ENCODE measurements around the gene RBBP8NL.

Gene RBBP8NL

DNA sequence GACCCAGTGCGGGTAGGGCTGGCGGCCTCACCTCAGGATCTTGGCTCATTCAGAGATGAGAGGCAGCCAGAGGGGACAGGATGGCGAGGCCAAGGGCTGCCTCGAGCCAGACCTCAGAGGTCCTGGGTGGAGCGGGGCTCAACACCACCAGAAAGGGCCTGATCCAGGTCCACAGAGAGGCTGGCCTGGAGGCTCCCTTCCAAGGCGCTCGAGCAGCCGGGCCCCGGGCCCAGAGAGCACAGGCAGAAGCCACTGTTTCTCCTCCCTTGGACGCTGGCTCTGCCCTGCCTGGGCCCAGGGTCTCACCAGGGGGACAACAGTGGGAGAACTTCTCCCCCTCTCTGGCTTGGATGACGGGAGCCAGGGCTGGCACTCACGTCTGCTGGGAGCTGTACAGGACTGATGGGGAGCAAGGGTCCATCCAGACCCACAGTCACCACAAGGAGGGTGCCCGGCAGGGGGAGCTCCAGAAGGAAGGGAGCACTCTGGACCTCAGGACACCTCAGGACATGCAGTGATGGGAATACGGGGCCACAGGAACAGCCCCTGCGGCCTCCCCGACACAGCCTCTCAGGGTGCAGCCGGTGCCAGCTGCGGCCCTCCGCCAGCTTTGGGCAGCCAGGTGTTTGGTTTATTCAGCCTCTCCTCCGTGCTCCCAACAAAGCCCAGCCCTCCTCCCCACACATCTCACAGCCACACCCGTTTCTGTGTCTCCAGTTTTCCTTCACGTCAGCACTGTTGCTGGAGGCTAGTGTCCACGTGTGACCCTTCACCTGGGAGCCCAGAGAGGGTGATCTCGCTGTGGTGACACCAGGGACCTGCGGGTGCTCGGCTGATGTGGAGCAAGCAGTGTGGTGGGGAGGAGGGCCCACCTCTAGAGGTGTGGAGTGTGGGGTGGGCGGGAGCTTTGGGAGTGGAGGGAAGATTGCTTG lies 31.8 kb downstream of the RBBP8NL start:
- H3K27me3 ChIP-seq (ENCODE audit: control insufficient read depth, insufficient read depth, low read length), result no peaks in the 10 kb centered on the region
- no peaks in the 10 kb centered on the region for H3K4me1 ChIP-seq (ENCODE audit: control insufficient read depth, insufficient read depth, low read length)
- H3K4me3 ChIP-seq (ENCODE audit: low read length), result no peak overlapping the region
- H3K36me3 ChIP-seq (ENCODE audit: control insufficient read depth, insufficient read depth, low read length), result no peaks in the 10 kb centered on the region
- H3K9ac ChIP-seq (ENCODE audit: low read length), result no peak overlapping the region
- H3K9me3 ChIP-seq (ENCODE audit: control insufficient read depth, low read length), result no peaks in the 10 kb centered on the region

DNA sequence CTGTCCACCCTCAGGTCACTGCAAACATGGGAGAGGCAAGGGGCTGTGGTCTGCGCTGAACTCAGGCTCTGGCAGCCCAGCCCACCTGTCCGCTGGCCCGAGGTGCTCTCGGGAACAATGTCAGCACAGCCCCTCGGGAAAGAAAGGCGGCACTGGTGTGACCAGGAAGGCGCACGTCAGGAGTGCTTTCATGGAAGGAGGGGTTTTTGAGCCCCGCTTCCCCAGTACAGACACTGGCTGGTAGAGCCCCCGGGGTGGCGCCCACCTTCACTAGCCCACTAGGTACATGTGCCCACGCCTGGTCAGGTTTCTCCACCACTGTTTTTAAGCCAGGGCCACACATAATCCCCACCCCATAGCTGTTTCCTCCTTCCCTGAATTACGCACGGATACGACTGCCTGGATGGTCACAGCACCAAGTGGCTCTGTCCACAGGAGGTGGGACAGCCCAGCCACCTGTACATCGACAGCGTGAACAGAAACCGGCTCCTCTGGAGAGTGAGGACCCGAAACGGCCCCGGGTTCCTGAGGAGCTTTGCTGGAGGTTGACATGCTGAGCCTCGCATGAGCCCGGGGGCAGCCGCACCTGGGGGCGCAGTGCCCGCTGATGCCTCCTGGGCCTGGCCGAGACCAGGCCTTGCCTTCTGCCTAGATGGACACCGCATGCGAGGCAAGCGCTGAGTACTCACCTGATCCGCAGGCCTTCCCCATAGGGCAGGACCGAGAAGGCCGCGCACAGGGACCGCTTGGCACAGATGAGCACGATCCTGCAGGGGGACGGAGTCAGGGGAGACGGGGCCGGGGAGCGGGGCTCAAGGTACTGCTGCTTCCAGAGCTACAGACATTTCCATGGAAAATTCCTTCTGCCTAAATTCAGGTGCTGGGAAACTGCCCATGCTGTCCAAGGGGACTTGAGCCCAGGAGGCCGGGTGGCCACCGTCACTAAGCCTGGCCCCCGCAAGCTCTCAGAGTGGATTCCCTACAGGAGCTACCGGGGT lies 32.8 kb downstream of the RBBP8NL start:
- Histone ChIP-seq H3K4me3 (ENCODE audit: low read length) (no peak overlapping the region), H3K9me3 (ENCODE audit: control insufficient read depth, low read length) (no peaks in the 10 kb centered on the region), H3K4me1 (ENCODE audit: control insufficient read depth, insufficient read depth, low read length) (no peaks in the 10 kb centered on the region), H3K9ac (ENCODE audit: low read length) (no peak overlapping the region), H3K36me3 (ENCODE audit: control insufficient read depth, insufficient read depth, low read length) (peaks cover 4% of the 10 kb centered on the region), H3K27me3 (ENCODE audit: control insufficient read depth, insufficient read depth, low read length) (no peaks in the 10 kb centered on the region)

DNA sequence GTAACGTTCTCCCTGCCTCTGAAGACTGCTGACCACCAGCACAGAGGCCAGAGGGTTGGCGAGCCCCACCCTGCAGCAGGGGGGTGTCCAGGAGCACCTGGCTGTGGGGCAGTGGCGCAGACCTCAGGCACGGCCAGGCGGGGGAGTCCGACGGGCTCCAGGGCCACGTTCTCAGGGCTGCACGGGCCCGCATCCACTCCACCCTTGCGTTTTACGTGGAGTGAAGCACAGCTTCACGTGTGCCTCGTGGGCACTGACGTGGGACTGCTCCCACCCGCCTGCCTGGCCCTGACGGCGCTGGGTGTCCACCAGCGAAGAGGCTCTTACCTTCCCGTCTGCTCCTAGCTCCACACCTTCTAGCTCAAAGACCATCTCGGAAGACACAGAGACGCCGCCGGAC lies 33.5 kb downstream of the RBBP8NL start:
- Histone ChIP-seq H3K4me1 (ENCODE audit: control insufficient read depth, insufficient read depth, low read length) (no peaks in the 10 kb centered on the region), H3K27me3 (ENCODE audit: control insufficient read depth, insufficient read depth, low read length) (no peaks in the 10 kb centered on the region), H3K4me3 (ENCODE audit: low read length) (no peak overlapping the region), H3K36me3 (ENCODE audit: control insufficient read depth, insufficient read depth, low read length) (peaks cover 8% of the 10 kb centered on the region), H3K9ac (ENCODE audit: low read length) (no peak overlapping the region), H3K9me3 (ENCODE audit: control insufficient read depth, low read length) (no peaks in the 10 kb centered on the region)

DNA sequence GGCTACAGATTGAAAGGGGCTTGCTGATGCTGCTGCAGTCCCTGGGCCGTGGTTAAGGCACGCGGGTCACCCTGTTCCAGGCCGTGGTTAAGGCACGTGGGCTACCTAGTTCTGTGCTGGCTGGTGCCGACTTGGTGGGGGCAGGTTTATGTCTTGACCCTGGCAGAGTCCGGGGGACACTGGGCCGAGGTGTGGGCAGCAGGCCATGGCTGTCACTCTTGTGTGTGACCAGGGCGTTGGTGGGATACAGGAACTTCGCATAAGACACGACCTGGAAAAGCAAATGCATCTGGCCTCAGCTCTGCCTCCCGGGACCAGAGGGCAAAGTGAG lies 34.0 kb downstream of the RBBP8NL start:
- no peaks in the 10 kb centered on the region for H3K9me3 ChIP-seq (ENCODE audit: control insufficient read depth, low read length)
- peaks cover under 1% of the 10 kb centered on the region for H3K4me1 ChIP-seq (ENCODE audit: control insufficient read depth, insufficient read depth, low read length)
- H3K27me3 ChIP-seq (ENCODE audit: control insufficient read depth, insufficient read depth, low read length), result no peaks in the 10 kb centered on the region
- H3K36me3 ChIP-seq (ENCODE audit: control insufficient read depth, insufficient read depth, low read length), result peaks cover 8% of the 10 kb centered on the region
- no peak overlapping the region for H3K4me3 ChIP-seq (ENCODE audit: low read length)
- H3K9ac ChIP-seq (ENCODE audit: low read length), result no peak overlapping the region

DNA sequence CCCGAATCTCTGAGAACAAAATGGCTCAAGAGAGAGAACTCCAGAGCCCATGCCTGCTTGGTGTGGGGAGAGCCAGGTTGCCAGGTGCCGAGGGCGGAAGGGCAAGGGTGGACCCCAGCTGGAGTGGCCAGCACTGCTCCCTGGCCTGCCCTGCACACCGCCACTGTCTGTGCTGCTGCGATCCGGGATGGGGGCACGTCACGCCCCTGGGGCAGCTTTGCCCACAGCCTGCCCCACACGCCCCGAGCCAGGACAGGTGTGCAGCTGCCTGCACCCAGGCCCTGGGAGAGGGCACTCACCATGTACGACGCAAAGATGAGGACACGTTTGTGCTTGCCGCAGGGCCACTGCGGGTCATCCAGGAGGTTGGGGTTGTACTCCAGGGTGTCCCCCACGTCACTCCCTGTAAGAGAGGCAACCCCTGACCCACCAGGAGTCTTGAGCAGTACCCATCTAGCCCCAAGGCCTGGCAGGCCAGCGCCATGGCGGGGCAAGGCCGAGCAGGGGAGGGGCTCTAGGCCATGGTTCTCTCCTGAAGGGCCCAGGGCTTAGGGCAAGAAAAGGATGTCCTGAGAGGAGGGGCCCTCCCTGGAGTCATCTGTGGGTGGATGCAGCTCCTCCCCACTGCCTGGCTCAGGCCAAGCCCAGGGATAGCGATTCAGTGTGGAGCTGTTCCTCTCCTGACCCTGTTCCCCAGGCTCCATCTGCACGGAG lies 34.6 kb downstream of the RBBP8NL start:
- H3K9ac ChIP-seq (ENCODE audit: low read length), result no peak overlapping the region
- H3K27me3 ChIP-seq (ENCODE audit: control insufficient read depth, insufficient read depth, low read length), result no peaks in the 10 kb centered on the region
- peaks cover 8% of the 10 kb centered on the region for H3K36me3 ChIP-seq (ENCODE audit: control insufficient read depth, insufficient read depth, low read length)
- peaks cover 6% of the 10 kb centered on the region for H3K4me1 ChIP-seq (ENCODE audit: control insufficient read depth, insufficient read depth, low read length)
- no peaks in the 10 kb centered on the region for H3K9me3 ChIP-seq (ENCODE audit: control insufficient read depth, low read length)
- H3K4me3 ChIP-seq (ENCODE audit: low read length), result no peak overlapping the region

DNA sequence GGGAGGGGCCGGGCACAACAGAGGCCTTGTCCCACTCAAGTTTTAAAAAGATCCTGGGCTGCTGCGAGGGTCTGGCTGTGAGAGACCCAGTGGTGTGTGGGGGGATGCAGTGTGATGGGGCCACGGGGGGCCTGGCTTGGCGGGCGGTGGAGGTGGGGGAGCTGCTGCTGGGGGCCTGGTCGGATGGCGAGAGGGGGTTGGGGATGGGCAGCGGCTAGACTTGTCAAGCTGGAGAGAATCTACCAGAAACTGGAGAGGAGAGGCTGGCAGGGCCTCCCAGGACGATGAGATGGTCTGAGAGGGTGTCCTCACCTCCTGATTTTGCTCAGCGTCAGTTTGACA lies 35.3 kb downstream of the RBBP8NL start:
- peaks cover 8% of the 10 kb centered on the region for H3K36me3 ChIP-seq (ENCODE audit: control insufficient read depth, insufficient read depth, low read length)
- H3K9ac ChIP-seq (ENCODE audit: low read length), result no peak overlapping the region
- no peak overlapping the region for H3K4me3 ChIP-seq (ENCODE audit: low read length)
- no peaks in the 10 kb centered on the region for H3K27me3 ChIP-seq (ENCODE audit: control insufficient read depth, insufficient read depth, low read length)
- no peaks in the 10 kb centered on the region for H3K9me3 ChIP-seq (ENCODE audit: control insufficient read depth, low read length)
- peaks cover 9% of the 10 kb centered on the region for H3K4me1 ChIP-seq (ENCODE audit: control insufficient read depth, insufficient read depth, low read length)

DNA sequence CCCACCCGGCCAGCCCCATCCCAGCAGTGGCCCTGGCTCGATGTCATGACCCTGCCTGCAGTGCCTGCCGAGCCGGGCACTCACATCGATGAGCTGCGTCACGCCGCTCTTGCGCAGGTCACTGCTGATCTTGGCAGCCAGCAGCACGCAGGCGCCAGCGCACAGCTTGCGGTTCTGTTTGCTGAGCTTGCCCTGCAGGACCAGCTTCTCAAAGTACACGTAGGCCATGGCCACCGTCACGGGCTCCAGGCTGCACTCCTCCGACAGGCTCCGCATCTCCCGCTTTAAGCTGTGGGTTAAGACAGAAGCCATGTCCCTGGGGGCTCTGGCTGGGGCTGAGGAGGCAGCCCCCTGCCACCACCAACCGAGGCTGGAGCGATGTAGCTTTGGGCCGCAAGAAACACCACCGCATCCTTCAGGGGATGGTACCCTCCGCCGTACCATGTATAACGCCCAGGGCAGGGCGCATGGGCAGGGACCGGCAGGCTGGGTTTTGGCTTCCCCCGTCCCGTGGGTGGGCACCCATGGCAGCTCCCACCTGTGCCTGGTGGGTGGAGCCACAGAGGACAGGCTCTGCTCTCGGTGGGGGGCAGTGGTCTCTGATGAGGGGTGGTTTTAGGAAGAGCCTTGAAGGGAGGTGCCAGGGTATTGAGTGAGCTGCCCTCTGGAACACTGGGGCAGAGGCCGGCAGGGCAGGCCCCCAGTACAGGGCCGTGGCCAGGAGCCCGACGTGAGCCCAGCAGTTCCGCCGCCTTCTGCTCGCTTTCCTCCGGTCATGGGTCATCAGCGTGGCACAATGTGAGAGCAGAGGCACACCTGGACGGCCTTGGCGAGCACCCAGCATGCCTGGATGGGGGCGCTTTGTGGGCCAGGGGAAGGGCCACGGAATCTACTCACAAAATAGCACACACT lies 35.9 kb downstream of the RBBP8NL start:
- Histone ChIP-seq H3K27me3 (ENCODE audit: control insufficient read depth, insufficient read depth, low read length) (no peaks in the 10 kb centered on the region), H3K9me3 (ENCODE audit: control insufficient read depth, low read length) (no peaks in the 10 kb centered on the region), H3K4me3 (ENCODE audit: low read length) (no peak overlapping the region), H3K36me3 (ENCODE audit: control insufficient read depth, insufficient read depth, low read length) (peaks cover 8% of the 10 kb centered on the region), H3K9ac (ENCODE audit: low read length) (no peak overlapping the region), H3K4me1 (ENCODE audit: control insufficient read depth, insufficient read depth, low read length) (peaks cover 9% of the 10 kb centered on the region)

DNA sequence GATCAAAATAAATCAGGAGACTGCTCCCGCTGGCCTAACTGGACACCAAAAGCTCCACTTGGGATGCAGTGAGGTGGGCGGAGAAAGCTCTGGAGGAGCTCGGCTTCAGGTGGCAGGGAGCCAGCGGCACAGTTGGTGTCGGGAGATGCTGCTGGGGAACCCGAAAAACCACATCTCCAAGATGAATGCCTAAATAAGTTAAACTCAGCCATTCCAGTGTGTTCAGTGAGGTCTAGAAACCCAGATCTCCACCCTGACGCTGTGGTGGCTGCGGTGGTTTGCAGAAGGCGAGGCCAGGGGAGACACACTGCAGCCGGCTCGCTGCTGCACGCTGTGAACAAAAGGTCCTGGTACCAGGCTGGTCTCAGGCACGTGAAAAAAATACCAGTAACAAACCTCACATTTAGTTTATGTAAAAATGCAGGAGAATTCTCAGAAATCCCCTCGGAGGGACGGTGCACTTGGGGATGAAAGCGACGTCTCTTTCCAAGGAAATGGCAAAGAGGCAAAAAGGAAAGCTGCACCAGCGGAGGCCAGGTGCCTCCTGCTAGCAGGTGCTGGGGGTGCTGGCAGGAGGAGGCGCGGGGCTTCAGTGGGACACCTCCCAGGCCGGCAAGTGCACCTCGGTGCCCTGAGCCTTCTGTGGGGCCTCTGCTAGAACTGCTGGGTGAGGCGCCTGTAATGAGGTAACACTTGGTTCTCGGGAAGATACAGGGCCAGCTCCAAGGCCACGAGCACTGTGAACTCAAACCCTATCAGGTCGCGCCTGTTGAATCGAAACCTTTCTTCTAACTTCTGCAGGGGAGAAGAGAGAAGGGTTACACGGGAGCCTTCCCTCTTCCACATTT lies 36.8 kb downstream of the RBBP8NL start:
- Histone ChIP-seq H3K4me3 (ENCODE audit: low read length) (no peak overlapping the region), H3K36me3 (ENCODE audit: control insufficient read depth, insufficient read depth, low read length) (peaks cover 8% of the 10 kb centered on the region), H3K4me1 (ENCODE audit: control insufficient read depth, insufficient read depth, low read length) (peaks cover 9% of the 10 kb centered on the region), H3K9ac (ENCODE audit: low read length) (no peak overlapping the region), H3K9me3 (ENCODE audit: control insufficient read depth, low read length) (no peaks in the 10 kb centered on the region), H3K27me3 (ENCODE audit: control insufficient read depth, insufficient read depth, low read length) (no peaks in the 10 kb centered on the region)

DNA sequence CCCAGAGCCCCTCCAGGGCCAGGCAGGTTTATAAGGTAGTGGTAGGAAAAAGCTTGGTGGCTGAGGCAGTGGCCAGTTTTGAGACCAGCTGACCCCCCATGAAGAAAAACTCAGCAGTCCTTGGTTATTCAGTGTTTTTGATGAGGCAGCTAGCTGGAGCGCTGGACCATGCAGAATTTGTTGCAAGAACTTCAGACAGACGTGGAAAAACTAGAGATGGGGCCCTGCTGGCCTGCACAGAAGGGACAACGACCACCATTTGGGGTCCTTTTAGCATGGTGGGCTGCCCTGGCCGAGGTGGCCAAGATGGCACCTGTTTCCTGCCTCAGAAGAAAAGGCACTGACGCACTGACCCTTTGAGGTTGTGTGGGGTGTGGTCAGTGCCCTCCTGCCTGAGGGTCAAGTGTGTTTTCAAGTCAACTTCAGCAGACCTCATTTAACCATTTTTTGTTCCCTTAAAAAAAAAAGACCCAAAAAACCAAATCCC lies 37.7 kb downstream of the RBBP8NL start:
- Histone ChIP-seq H3K9ac (ENCODE audit: low read length) (no peak overlapping the region), H3K4me3 (ENCODE audit: low read length) (no peak overlapping the region), H3K27me3 (ENCODE audit: control insufficient read depth, insufficient read depth, low read length) (no peaks in the 10 kb centered on the region), H3K4me1 (ENCODE audit: control insufficient read depth, insufficient read depth, low read length) (peaks cover 9% of the 10 kb centered on the region), H3K36me3 (ENCODE audit: control insufficient read depth, insufficient read depth, low read length) (peaks cover 8% of the 10 kb centered on the region), H3K9me3 (ENCODE audit: control insufficient read depth, low read length) (no peaks in the 10 kb centered on the region)

DNA sequence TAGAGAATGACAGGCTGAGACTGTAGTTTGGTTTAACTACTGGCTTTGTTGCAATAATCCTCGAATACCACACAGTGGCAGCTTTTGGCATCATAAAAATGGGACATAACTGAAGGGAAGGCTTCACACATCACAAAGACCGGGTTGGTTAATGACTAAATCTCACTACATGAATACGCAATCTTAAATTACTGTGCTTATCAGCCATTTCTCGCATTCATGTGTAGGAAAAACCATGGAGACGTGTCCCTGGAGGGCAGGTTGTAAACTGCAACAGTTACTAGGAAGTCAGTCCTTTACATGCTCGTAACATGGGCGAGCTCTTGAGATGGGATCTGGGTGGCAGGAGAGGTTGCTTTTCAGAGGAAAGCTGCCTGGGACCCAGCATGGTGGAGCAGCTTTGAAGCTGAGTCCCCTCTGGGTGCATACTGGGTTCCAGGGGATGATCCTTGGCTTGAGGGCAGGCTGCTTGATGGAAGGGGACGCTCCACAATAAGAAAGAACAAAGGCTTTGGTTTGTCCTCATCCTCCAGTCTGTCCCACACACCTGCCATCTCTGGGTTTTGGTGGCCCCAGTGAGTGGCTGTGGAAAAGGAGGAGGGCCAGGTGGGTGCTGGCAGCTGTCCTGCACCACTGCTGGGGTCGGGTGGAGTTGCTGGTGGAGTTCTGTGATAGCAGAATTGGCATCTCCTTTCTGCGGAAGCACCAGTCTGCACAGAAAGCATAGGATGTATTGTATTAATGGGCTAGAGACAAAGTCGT lies 38.3 kb downstream of the RBBP8NL start:
- Histone ChIP-seq H3K4me1 (ENCODE audit: control insufficient read depth, insufficient read depth, low read length) (peaks cover 9% of the 10 kb centered on the region), H3K27me3 (ENCODE audit: control insufficient read depth, insufficient read depth, low read length) (no peaks in the 10 kb centered on the region), H3K36me3 (ENCODE audit: control insufficient read depth, insufficient read depth, low read length) (peaks cover 8% of the 10 kb centered on the region), H3K9me3 (ENCODE audit: control insufficient read depth, low read length) (no peaks in the 10 kb centered on the region), H3K9ac (ENCODE audit: low read length) (no peak overlapping the region), H3K4me3 (ENCODE audit: low read length) (no peak overlapping the region)
